Stomach smooth muscle (tissue), 2 donors: ENCODE results near the gene ARHGEF10L.

Source experiments
- H3K27ac ChIP-seq: one replicate; pipeline ENCODE4 v1.7.0; 2013; ENCODE audit warnings: mild to moderate bottlenecking, low read length, inconsistent platforms
- H3K27me3 ChIP-seq, 2 donors: one replicate each; pipeline ENCODE4 v1.7.0; 2013; ENCODE audit warnings: low read length in 2 of 2; ENCODE audit not compliant: insufficient read depth in 2 of 2, control insufficient read depth in 1 of 2
- H3K36me3 ChIP-seq, 2 donors: one replicate each; pipeline ENCODE4 v1.7.0; 2013; ENCODE audit warnings: low read length in 2 of 2; ENCODE audit not compliant: control insufficient read depth in 2 of 2, insufficient read depth in 2 of 2
- H3K4me1 ChIP-seq: one replicate; pipeline ENCODE4 v1.7.0; 2013; ENCODE audit warnings: low read length; ENCODE audit not compliant: control insufficient read depth, insufficient read depth
- H3K4me3 ChIP-seq, 2 donors: one replicate each; pipeline ENCODE4 v1.7.0; 2013; ENCODE audit warnings: low read length in 2 of 2
- H3K9ac ChIP-seq, 2 donors: one replicate each; pipeline ENCODE4 v1.7.0; 2013; ENCODE audit warnings: low read length in 2 of 2, mild to moderate bottlenecking in 1 of 2
- H3K9me3 ChIP-seq, 2 donors: one replicate each; pipeline ENCODE4 v1.7.0; 2013; ENCODE audit warnings: low read length in 2 of 2; ENCODE audit not compliant: control insufficient read depth in 2 of 2
- donor health status: healthy.
- donor health status: Pancreatic carcinoma.

ARHGEF10L gene

DNA sequence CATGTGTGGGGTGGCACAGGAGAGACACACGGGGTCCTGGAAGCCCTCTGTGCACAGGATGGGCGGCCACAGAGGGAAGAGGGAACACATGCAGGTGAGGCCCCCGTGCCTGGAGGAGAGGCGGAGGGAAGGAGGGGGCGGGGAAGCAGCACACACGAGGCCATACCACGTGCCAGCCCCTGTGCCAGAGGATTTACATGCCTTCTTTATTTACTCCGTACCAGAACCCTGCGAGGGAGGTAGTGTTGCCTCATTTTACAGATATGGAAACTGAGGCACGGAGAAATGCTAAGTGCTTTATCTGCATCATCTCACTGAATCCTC is 56.1 kb downstream of the ARHGEF10L start:
- H3K4me1 ChIP-seq = peaks cover 26% of the 10 kb centered on the region
- H3K27ac ChIP-seq = no peak overlapping the region
- H3K4me3 ChIP-seq = no peak overlapping the region
- no peaks in the 10 kb centered on the region for H3K27me3 ChIP-seq
- H3K9ac ChIP-seq = no peak overlapping the region
- no peaks in the 10 kb centered on the region for H3K9me3 ChIP-seq
- peaks cover 0 to 14% of the 10 kb centered on the region in 2 donors for H3K36me3 ChIP-seq

DNA sequence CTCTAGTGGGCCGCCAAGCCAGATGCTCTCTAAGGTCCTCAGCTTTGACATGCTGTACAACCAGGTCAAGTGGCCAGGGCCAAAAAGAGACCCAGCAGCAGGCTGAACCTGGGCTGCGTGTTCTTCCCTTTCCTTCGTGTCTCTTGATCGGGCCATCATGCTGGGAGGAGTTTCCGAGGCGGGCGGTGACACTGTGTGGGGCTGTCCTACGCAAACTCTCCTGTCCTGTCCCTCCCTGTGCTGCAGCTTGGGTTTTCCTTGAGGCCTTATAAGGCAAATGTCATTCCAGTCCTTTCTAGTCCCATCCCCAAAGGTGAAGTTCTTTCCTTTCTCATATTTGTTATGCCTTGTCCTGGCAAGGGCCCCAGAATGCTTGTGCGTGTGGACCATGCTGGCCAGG is 56.7 kb downstream of the ARHGEF10L start:
- no peaks in the 10 kb centered on the region for H3K9me3 ChIP-seq
- no peak overlapping the region for H3K4me3 ChIP-seq
- H3K9ac ChIP-seq = peak overlapping the region in 1 of 2 donors; percentile 42
- peaks cover 0 to 11% of the 10 kb centered on the region in 2 donors for H3K36me3 ChIP-seq
- no peaks in the 10 kb centered on the region for H3K27me3 ChIP-seq
- H3K4me1 ChIP-seq = peaks cover 27% of the 10 kb centered on the region
- no peak overlapping the region for H3K27ac ChIP-seq

DNA sequence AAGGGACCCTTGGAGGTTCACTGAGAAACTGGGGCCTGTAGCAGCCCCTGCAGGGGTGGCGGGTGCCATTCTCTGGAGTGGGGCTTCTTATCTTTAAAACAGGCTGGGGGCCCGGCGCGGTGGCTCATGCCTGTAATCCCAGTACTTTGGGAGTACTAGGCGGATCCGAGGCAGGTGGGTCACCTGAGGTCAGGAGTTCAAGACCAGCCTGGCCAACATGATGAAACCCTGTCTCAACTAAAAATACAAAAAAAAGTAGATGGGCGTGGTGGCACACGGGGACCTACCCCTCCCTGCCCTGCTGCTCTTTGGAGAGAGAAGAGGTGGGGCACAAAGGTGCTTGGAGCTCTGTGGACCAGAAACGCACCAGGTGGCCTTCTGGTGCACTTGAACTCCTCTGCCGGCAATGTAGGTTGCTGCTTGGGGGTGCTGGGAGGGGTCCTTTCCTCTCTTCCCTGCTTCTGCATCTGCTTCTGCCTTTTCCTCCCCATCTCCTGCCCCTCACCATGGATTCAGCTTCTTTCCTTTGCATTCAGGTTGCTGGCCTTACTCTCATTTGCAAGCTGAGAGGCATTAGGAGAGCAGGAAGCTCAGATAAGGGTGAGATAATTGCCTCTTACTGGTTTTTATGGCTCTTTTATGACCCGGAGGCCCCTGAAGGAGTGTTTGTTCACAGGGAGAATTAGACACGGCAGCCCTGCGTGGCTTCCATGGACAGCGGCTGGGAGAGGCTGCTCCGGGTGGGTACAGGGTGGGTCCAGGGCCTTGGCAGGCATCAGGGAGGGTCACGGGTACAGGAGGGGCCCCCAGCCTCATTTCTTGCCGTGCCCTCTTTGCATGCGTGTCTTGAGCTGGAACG is 57.4 kb downstream of the ARHGEF10L start:
- Histone ChIP-seq H3K4me1 (peaks cover 27% of the 10 kb centered on the region), H3K4me3 (no peak overlapping the region), H3K9me3 (no peaks in the 10 kb centered on the region), H3K9ac (no peak overlapping the region), H3K27ac (no peak overlapping the region), H3K27me3 (no peaks in the 10 kb centered on the region), H3K36me3 (peaks cover 0 to 11% of the 10 kb centered on the region in 2 donors)

GRCh38 chr1:17597651-17598050 is 58.2 kb downstream of the ARHGEF10L start:
- Histone ChIP-seq H3K4me3 (no peak overlapping the region), H3K9ac (no peak overlapping the region)

GRCh38 chr1:17598251-17598650 is 58.8 kb downstream of the ARHGEF10L start:
- Histone ChIP-seq H3K27me3 (no peaks in the 10 kb centered on the region), H3K9me3 (no peaks in the 10 kb centered on the region), H3K36me3 (peaks cover 0 to 6% of the 10 kb centered on the region in 2 donors), H3K4me3 (no peak overlapping the region), H3K4me1 (peaks cover 33% of the 10 kb centered on the region), H3K9ac (no peak overlapping the region), H3K27ac (no peak overlapping the region)

More at GRCh38 chr1:17597651-17598050, 58.2 kb downstream of the ARHGEF10L start:
- Histone ChIP-seq H3K9me3 (no peaks in the 10 kb centered on the region), H3K27me3 (no peaks in the 10 kb centered on the region), H3K27ac (no peak overlapping the region), H3K36me3 (peaks cover 0 to 9% of the 10 kb centered on the region in 2 donors), H3K4me1 (peaks cover 30% of the 10 kb centered on the region)

DNA sequence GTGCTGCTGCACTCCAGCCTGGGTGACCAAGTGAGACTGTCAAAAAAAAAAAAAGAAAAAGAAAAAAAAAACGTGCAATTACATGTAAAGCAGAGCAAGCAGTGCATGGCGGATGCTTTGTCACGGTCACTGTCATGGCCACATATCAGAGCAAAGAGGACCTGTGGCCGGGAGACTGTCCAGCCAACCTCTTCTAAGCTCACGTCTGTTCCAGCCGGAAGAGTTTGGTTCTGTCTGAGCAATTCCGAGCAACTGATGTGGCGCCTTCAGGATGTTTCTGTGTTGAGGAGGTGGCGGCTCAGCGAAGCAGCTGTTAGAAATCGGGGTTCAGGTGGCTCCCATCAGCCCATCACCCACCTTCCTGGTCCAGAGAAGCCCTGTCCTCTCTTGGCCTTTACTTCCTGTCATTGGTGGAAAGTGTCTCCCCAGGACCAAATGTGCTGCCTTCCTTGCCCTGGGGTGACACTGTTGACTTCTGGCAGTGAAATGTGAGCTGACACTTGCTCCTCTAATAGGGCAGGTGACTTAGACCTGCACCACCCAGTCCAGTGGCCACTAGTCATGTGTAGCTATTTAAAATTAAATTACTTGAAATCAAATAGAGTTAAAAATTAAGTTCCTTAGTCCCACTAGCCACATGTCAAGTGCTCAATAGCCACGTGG is 59.9 kb downstream of the ARHGEF10L start:
- Histone ChIP-seq H3K4me1 (peaks cover 31% of the 10 kb centered on the region), H3K9me3 (no peaks in the 10 kb centered on the region), H3K9ac (no peak overlapping the region), H3K4me3 (no peak overlapping the region), H3K27ac (no peak overlapping the region), H3K36me3 (peaks cover 2 to 6% of the 10 kb centered on the region in 2 donors), H3K27me3 (no peaks in the 10 kb centered on the region)

DNA sequence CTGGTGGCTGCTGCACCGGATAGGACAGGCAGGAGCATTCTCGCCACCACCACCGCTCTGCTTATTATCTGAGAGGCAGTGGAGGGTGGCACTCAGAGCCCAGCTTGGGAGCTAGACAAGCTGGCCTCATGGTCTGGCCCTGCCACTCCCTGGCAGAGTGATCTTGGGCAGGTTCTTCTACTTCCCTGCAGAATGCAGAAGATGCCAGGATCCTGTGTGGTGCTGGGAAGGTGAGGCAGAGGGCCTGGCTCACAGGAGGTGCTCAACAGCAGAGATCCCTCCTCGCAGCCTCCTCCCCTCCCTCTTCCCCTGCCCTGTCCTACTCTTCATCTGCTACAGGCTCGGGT is 60.4 kb downstream of the ARHGEF10L start:
- H3K36me3 ChIP-seq = peaks cover 2 to 8% of the 10 kb centered on the region in 2 donors
- H3K9me3 ChIP-seq = no peaks in the 10 kb centered on the region
- no peak overlapping the region for H3K27ac ChIP-seq
- no peak overlapping the region for H3K4me3 ChIP-seq
- H3K9ac ChIP-seq = no peak overlapping the region
- no peaks in the 10 kb centered on the region for H3K27me3 ChIP-seq
- peaks cover 33% of the 10 kb centered on the region for H3K4me1 ChIP-seq

- Histone ChIP-seq H3K9me3 (no peaks in the 10 kb centered on the region), H3K36me3 (peaks cover 2 to 8% of the 10 kb centered on the region in 2 donors), H3K9ac (no peak overlapping the region), H3K4me3 (no peak overlapping the region), H3K27ac (no peak overlapping the region), H3K4me1 (peaks cover 37% of the 10 kb centered on the region), H3K27me3 (no peaks in the 10 kb centered on the region)
Measured at GRCh38 chr1:17600321-17600720, 60.8 kb downstream of the ARHGEF10L start.

- H3K9ac ChIP-seq = no peak overlapping the region
- H3K36me3 ChIP-seq = peaks cover 2 to 8% of the 10 kb centered on the region in 2 donors
- H3K4me3 ChIP-seq = no peak overlapping the region
- H3K27ac ChIP-seq = no peak overlapping the region
- H3K27me3 ChIP-seq = no peaks in the 10 kb centered on the region
- peaks cover 44% of the 10 kb centered on the region for H3K4me1 ChIP-seq
- H3K9me3 ChIP-seq = no peaks in the 10 kb centered on the region
Measured at GRCh38 chr1:17601643-17602382, 62.3 kb downstream of the ARHGEF10L start.

- no peak overlapping the region for H3K9ac ChIP-seq
- H3K27ac ChIP-seq = no peak overlapping the region
- H3K9me3 ChIP-seq = no peaks in the 10 kb centered on the region
- H3K4me3 ChIP-seq = no peak overlapping the region
- H3K27me3 ChIP-seq = no peaks in the 10 kb centered on the region
- peaks cover 5 to 11% of the 10 kb centered on the region in 2 donors for H3K36me3 ChIP-seq
- H3K4me1 ChIP-seq = peaks cover 40% of the 10 kb centered on the region
Measured at GRCh38 chr1:17603091-17603841, 63.8 kb downstream of the ARHGEF10L start.
